GM12878 (cell line): ENCODE measurements around the gene CCDC159. TPM values are rescaled to one million over a fixed set of nuclear protein-coding genes. Genes with fewer than 3 reads are reported as not detected.

Experiments
- BHLHE40 ChIP-seq, 2 experiments: fragments of 450-650 bp in 1 of 2; IDR thresholded peaks; 2 replicates each; pipeline ENCODE4 v1.6.1; 2011 to 2017; ENCODE audit warnings: low read depth in 2 of 2, borderline replicate concordance in 1 of 2, improper control_type of control experiment in 1 of 2, low read length in 1 of 2, mild to moderate bottlenecking in 1 of 2
- BMI1 ChIP-seq: fragments of 450-650 bp; IDR thresholded peaks from 2 replicates; pipeline ENCODE4 v1.6.1; 2016; ENCODE audit warnings: mild to moderate bottlenecking, moderate library complexity, borderline replicate concordance
- CBX3 ChIP-seq: fragments of 200-600 bp; sonication (generic); IDR thresholded peaks from 2 replicates; pipeline ENCODE4 v1.6.1; 2016; ENCODE audit warnings: low read depth, borderline replicate concordance
- ETV6 ChIP-seq, 2 experiments: fragments of 450-650 bp in 1 of 2; IDR thresholded peaks in 1 of 2; conservative IDR thresholded peaks in 1 of 2; 2 replicates each; pipeline ENCODE4 v1.6.1; 2014; ENCODE audit warnings: antibody characterized with exemption in 1 of 2, borderline replicate concordance in 1 of 2, low read depth in 1 of 2, mild to moderate bottlenecking in 1 of 2, moderate library complexity in 1 of 2
- IKZF1 ChIP-seq: fragments of 450-650 bp; conservative IDR thresholded peaks from 2 replicates; pipeline ENCODE4 v1.6.1; 2017; ENCODE audit warnings: antibody characterized with exemption, mild to moderate bottlenecking
- KAT2A ChIP-seq: conservative IDR thresholded peaks from 2 replicates; pipeline ENCODE4 v1.6.1; 2011; ENCODE audit warnings: low read depth, low read length; ENCODE audit not compliant: control insufficient read depth
- KDM1A ChIP-seq: fragments of 200-600 bp; sonication (generic); IDR thresholded peaks from 2 replicates; pipeline ENCODE4 v1.6.1; 2016; ENCODE audit warnings: borderline replicate concordance
- MEF2A ChIP-seq: IDR thresholded peaks from 2 replicates; pipeline ENCODE4 v1.6.1; 2011; ENCODE audit warnings: low read depth, mild to moderate bottlenecking, low read length, moderate library complexity; ENCODE audit not compliant: insufficient read depth
- MTA2 ChIP-seq: fragments of 450-650 bp; IDR thresholded peaks from 2 replicates; pipeline ENCODE4 v1.6.1; 2016; ENCODE audit warnings: low read depth, mild to moderate bottlenecking, moderate library complexity
- PAX8 ChIP-seq: fragments of 450-650 bp; IDR thresholded peaks from 2 replicates; pipeline ENCODE4 v1.6.1; 2017; ENCODE audit warnings: mild to moderate bottlenecking, moderate library complexity
- POLR2AphosphoS2 ChIP-seq: IDR thresholded peaks from 2 replicates; pipeline ENCODE4 v1.6.1; 2011; ENCODE audit warnings: low read depth, mild to moderate bottlenecking, low read length, improper control_type of control experiment, moderate library complexity
- POLR2AphosphoS5 ChIP-seq: IDR thresholded peaks from 2 replicates; pipeline ENCODE4 v1.6.1; 2011; ENCODE audit warnings: mild to moderate bottlenecking, low read length, inconsistent platforms
- RAD51 ChIP-seq: fragments of 450-650 bp; IDR thresholded peaks from 2 replicates; pipeline ENCODE4 v1.6.1; 2016; ENCODE audit warnings: moderate library complexity, mild to moderate bottlenecking, inconsistent platforms
- RBBP5 ChIP-seq: fragments of 200-600 bp; sonication (generic); conservative IDR thresholded peaks from 2 replicates; pipeline ENCODE4 v1.6.1; 2016
- SIN3A ChIP-seq: IDR thresholded peaks from 2 replicates; pipeline ENCODE4 v1.6.1; 2012; ENCODE audit warnings: low read depth, low read length, improper control_type of control experiment
- SREBF2 ChIP-seq: IDR thresholded peaks from 2 replicates; pipeline ENCODE4 v1.6.1; 2012; ENCODE audit warnings: mild to moderate bottlenecking, low read length
- TBL1XR1 ChIP-seq: IDR thresholded peaks from 2 replicates; pipeline ENCODE4 v1.6.1; 2012; ENCODE audit warnings: low read depth, low read length, improper control_type of control experiment
- YY1 ChIP-seq: IDR thresholded peaks from 2 replicates; pipeline ENCODE4 v1.6.1; 2011; ENCODE audit warnings: low read depth, mild to moderate bottlenecking, low read length
- polyA plus RNA-seq, 11 experiments: library from polyadenylated mRNA; depleted of rRNA in 4 of 11; unstranded in 6 of 11; stranded (reverse) in 5 of 11; fragments of >200 nt; fragmentation: Nextera tagmentation in 4 of 11; fragmentation: Illumina TruSeq in 1 of 11; extraction: Ambion mirVana in 4 of 11; extraction: Trizol in 1 of 11; gene quantifications; 1 replicate in 1 of 11; 2 replicates in 10 of 11; pipeline versions ENCODE4 v1.2.1 to v1.2.3, GENCODE V29; 2011 to 2016; ENCODE audit warnings: inconsistent platforms in 2 of 11, missing spikeins in 2 of 11, low read depth in 1 of 11
- total RNA-seq, 4 experiments: library from RNA; depleted of rRNA in 3 of 4; stranded (reverse); fragments of >200 nt in 3 of 4; fragmentation: Illumina TruSeq in 1 of 4; extraction: Trizol in 1 of 4; gene quantifications; 2 replicates each; pipeline versions ENCODE4 v1.2.1 to v1.2.3, GENCODE V29; 2013 to 2021
- TF ChIP-seq, protein P1 (sequence below), 3 experiments: IDR thresholded peaks in 2 of 3; conservative IDR thresholded peaks in 1 of 3; 2 replicates each; pipeline ENCODE4 v1.5.1; 2011; ENCODE audit warnings: low read depth in 3 of 3, low read length in 3 of 3, mild to moderate bottlenecking in 3 of 3, control low read depth in 2 of 3, moderate library complexity in 2 of 3, inconsistent platforms in 1 of 3, mixed read lengths in 1 of 3; ENCODE audit not compliant: control insufficient read depth in 2 of 3, insufficient read depth in 1 of 3; ENCODE audit errors: extremely low read depth in 1 of 3
- TF ChIP-seq, protein P2 (sequence below): IDR thresholded peaks from 2 replicates; pipeline ENCODE4 v1.6.1; 2012; ENCODE audit warnings: improper control_type of control experiment, low read depth, low read length; ENCODE audit not compliant: insufficient replicate concordance
- TF ChIP-seq, protein P3 (sequence below): fragments of 450-650 bp; IDR thresholded peaks from 2 replicates; pipeline ENCODE4 v1.6.1; 2017; ENCODE audit warnings: low read depth, mild to moderate bottlenecking, moderate library complexity
- TF ChIP-seq, protein P4 (sequence below): IDR thresholded peaks from 2 replicates; pipeline ENCODE4 v1.6.1; 2012; ENCODE audit warnings: low read depth, low read length, improper control_type of control experiment

Gene CCDC159
- total and polyA plus RNA-seq, 10 of the 15 experiments (the other 5 are each of a cell fraction or from before 2014, with no cell fraction given) = 0.61 to 14.7 (median 10.1) TPM

DNA sequence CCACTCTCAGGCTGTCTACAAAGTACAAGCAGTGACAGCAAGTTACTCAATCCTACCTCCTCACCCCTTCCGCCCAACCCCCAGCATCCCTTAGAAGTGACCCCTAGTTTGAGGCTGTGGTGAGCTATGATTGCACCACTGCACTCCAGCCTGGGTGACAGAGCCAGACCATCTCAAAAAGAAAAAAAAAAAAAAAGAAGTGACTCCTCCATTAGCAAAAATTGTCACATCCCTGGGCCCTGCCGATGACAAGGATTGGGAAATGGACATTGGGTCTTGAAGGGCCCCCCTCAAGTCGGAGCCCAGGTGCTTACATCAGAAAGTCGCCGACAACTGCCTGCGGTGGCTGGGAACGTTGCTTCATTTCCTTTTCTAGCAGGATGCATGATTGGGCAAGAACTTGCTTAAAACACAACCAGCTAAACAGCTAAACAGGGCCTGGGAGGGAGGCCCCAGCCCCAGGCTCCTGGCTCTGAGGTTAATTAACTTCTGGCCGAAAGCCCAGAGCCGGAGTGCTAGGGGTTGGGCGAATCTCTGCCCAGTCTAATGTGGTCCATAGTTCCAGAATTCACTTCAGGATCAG is 22.1 kb upstream of the CCDC159 start (continued):
- TF ChIP-seq, protein P1, sequence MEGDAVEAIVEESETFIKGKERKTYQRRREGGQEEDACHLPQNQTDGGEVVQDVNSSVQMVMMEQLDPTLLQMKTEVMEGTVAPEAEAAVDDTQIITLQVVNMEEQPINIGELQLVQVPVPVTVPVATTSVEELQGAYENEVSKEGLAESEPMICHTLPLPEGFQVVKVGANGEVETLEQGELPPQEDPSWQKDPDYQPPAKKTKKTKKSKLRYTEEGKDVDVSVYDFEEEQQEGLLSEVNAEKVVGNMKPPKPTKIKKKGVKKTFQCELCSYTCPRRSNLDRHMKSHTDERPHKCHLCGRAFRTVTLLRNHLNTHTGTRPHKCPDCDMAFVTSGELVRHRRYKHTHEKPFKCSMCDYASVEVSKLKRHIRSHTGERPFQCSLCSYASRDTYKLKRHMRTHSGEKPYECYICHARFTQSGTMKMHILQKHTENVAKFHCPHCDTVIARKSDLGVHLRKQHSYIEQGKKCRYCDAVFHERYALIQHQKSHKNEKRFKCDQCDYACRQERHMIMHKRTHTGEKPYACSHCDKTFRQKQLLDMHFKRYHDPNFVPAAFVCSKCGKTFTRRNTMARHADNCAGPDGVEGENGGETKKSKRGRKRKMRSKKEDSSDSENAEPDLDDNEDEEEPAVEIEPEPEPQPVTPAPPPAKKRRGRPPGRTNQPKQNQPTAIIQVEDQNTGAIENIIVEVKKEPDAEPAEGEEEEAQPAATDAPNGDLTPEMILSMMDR (IDR thresholded peaks at IDR 0.05 in 2 of 3, conservative IDR thresholded peaks at IDR 0.05 in 1 of 3; ENCODE audit: control insufficient read depth in 2 of 3, extremely low read depth in 1 of 3, insufficient read depth in 1 of 3, low read depth in 3 of 3, low read length in 3 of 3) = no peak
- TF ChIP-seq BHLHE40 (IDR thresholded peaks at IDR 0.05; ENCODE audit: borderline replicate concordance in 1 of 2, low read depth in 2 of 2, low read length in 1 of 2) (no peak), MTA2 (peak; percentile 53; the same call in 1 of the 2 replicates), YY1 (no peak), MEF2A (no peak), BMI1 (no peak), PAX8 (no peak), TBL1XR1 (0 out of 2 replicates have a peak, but pooled peaks have one; percentile 43), RBBP5 (no peak), SIN3A (no peak), KAT2A (no peak), CBX3 (no peak), ETV6 (conservative IDR thresholded peaks at IDR 0.05 in 1 of 2, IDR thresholded peaks at IDR 0.05 in 1 of 2; ENCODE audit: borderline replicate concordance in 1 of 2, low read depth in 1 of 2) (0 out of 4 replicates have a peak, but pooled peaks of 1 of the 2 experiments have one; percentile 16), IKZF1 (peak; percentile 36), KDM1A (no peak), POLR2AphosphoS5 (0 out of 2 replicates have a peak, but pooled peaks have one; percentile 31), RAD51 (no peak), SREBF2 (no peak), POLR2AphosphoS2 (no peak)
- TF ChIP-seq, protein P2, sequence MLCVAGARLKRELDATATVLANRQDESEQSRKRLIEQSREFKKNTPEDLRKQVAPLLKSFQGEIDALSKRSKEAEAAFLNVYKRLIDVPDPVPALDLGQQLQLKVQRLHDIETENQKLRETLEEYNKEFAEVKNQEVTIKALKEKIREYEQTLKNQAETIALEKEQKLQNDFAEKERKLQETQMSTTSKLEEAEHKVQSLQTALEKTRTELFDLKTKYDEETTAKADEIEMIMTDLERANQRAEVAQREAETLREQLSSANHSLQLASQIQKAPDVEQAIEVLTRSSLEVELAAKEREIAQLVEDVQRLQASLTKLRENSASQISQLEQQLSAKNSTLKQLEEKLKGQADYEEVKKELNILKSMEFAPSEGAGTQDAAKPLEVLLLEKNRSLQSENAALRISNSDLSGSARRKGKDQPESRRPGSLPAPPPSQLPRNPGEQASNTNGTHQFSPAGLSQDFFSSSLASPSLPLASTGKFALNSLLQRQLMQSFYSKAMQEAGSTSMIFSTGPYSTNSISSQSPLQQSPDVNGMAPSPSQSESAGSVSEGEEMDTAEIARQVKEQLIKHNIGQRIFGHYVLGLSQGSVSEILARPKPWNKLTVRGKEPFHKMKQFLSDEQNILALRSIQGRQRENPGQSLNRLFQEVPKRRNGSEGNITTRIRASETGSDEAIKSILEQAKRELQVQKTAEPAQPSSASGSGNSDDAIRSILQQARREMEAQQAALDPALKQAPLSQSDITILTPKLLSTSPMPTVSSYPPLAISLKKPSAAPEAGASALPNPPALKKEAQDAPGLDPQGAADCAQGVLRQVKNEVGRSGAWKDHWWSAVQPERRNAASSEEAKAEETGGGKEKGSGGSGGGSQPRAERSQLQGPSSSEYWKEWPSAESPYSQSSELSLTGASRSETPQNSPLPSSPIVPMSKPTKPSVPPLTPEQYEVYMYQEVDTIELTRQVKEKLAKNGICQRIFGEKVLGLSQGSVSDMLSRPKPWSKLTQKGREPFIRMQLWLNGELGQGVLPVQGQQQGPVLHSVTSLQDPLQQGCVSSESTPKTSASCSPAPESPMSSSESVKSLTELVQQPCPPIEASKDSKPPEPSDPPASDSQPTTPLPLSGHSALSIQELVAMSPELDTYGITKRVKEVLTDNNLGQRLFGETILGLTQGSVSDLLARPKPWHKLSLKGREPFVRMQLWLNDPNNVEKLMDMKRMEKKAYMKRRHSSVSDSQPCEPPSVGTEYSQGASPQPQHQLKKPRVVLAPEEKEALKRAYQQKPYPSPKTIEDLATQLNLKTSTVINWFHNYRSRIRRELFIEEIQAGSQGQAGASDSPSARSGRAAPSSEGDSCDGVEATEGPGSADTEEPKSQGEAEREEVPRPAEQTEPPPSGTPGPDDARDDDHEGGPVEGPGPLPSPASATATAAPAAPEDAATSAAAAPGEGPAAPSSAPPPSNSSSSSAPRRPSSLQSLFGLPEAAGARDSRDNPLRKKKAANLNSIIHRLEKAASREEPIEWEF = no peak
- TF ChIP-seq, protein P3, sequence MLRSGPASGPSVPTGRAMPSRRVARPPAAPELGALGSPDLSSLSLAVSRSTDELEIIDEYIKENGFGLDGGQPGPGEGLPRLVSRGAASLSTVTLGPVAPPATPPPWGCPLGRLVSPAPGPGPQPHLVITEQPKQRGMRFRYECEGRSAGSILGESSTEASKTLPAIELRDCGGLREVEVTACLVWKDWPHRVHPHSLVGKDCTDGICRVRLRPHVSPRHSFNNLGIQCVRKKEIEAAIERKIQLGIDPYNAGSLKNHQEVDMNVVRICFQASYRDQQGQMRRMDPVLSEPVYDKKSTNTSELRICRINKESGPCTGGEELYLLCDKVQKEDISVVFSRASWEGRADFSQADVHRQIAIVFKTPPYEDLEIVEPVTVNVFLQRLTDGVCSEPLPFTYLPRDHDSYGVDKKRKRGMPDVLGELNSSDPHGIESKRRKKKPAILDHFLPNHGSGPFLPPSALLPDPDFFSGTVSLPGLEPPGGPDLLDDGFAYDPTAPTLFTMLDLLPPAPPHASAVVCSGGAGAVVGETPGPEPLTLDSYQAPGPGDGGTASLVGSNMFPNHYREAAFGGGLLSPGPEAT = no peak
- TF ChIP-seq, protein P4, sequence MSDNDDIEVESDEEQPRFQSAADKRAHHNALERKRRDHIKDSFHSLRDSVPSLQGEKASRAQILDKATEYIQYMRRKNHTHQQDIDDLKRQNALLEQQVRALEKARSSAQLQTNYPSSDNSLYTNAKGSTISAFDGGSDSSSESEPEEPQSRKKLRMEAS = no peak
